Uterus (tissue), 4 donors: ENCODE results near the gene ISL1. TPM values are rescaled to one million over a fixed set of nuclear protein-coding genes. Genes with fewer than 3 reads are reported as not detected.

Experiments used
- DNase-seq, 2 donors: peaks; one replicate each; pipeline ENCODE4 v3.0.0-alpha.2; 2019 to 2020
- H3K27ac ChIP-seq, 2 donors: fragments of 200-600 bp; sonication (generic); 1 replicate in 1 of 2; 2 replicates in 1 of 2; pipeline ENCODE4 v1.5.1; 2016 to 2018
- H3K27me3 ChIP-seq, 2 donors: fragments of 200-600 bp; sonication (generic); one replicate each; pipeline ENCODE4 v1.5.1; 2018 to 2019; ENCODE audit warnings: control low read depth in 1 of 2
- H3K36me3 ChIP-seq, 2 donors: fragments of 200-600 bp; sonication (generic); one replicate each; pipeline ENCODE4 v1.5.1; 2019; ENCODE audit warnings: control low read depth in 1 of 2
- H3K4me1 ChIP-seq, 2 donors: fragments of 200-600 bp; sonication (generic); one replicate each; pipeline ENCODE4 v1.5.1; 2018 to 2019; ENCODE audit warnings: control low read depth in 1 of 2
- H3K4me3 ChIP-seq, 2 donors: fragments of 200-600 bp; sonication (generic); 1 replicate in 1 of 2; 2 replicates in 1 of 2; pipeline ENCODE4 v1.5.1; 2018 to 2019; ENCODE audit warnings: mild to moderate bottlenecking in 1 of 2
- H3K9me3 ChIP-seq, 2 donors: fragments of 200-600 bp; sonication (generic); one replicate each; pipeline ENCODE4 v1.5.1; 2019; ENCODE audit warnings: control low read depth in 1 of 2
- POLR2A ChIP-seq, 2 donors: fragments of 450-650 bp; IDR thresholded peaks; one replicate each; pipeline ENCODE4 v1.6.1; 2016; ENCODE audit warnings: antibody characterized with exemption in 2 of 2, mild to moderate bottlenecking in 1 of 2, moderate library complexity in 1 of 2
- intact Hi-C: fragments of 100-400 bp; cut with DNase I; formaldehyde crosslinking; loops from one replicate; pipeline ENCODE4 v1.15.1; 2023; ENCODE audit warnings: low total_unique reads
- total RNA-seq, 4 donors: library from RNA; depleted of rRNA in 3 of 4; stranded (reverse); fragments of >200 nt in 3 of 4; gene quantifications; one replicate each; pipeline versions ENCODE4 v1.1.0 to v1.2.4, GENCODE V29; 2014 to 2023
- TF ChIP-seq, protein P1 (sequence below), 4 experiments: fragments of 200-600 bp in 2 of 4; fragments of 450-650 bp in 2 of 4; sonication (generic) in 2 of 4; IDR thresholded peaks; one replicate each; pipeline ENCODE4 v1.5.1; 2016 to 2019; ENCODE audit warnings: antibody characterized with exemption in 4 of 4, mild to moderate bottlenecking in 2 of 4, moderate library complexity in 1 of 4
- donor health status: DM: yes; HTN: yes; CAD: no.

ISL1 gene
- total RNA-seq, 4 donors from 2014 or later: 0.24 to 2.7 TPM; not detected in 2

DNA sequence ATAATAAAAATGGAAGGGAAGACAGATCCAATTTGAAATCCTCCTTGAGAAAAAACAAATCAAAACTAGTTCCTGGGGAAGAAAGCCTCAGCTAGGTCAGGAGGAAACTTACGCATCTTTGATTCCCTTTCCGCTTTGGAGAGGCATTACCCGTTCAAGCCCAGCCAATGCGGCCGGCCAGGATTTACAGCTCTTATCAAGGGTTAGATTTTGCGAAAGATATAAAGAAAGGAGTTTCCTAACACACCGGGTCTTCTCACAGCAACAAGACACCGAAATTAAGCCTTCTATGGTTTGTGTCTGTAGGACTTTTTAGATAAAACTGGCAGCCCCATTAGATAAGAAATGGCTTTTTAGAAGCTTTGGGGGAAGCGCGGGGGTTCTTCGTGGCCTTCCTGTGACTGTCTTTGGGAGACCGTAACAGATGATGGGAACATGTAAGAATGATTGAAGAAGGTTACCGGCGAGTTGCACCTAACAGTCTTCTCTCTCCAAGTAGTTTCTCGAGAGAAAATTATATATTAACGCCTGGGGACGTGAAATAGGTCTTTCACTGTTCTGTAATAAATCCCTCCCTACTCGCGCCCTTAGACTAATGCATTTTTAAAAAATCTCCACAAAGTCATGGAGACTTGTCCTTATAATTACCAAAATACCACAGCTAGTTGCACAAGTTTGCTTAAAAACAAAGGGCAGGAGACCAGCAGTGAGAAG is 1.3 kb upstream of the ISL1 start:
- TF ChIP-seq, protein P1, sequence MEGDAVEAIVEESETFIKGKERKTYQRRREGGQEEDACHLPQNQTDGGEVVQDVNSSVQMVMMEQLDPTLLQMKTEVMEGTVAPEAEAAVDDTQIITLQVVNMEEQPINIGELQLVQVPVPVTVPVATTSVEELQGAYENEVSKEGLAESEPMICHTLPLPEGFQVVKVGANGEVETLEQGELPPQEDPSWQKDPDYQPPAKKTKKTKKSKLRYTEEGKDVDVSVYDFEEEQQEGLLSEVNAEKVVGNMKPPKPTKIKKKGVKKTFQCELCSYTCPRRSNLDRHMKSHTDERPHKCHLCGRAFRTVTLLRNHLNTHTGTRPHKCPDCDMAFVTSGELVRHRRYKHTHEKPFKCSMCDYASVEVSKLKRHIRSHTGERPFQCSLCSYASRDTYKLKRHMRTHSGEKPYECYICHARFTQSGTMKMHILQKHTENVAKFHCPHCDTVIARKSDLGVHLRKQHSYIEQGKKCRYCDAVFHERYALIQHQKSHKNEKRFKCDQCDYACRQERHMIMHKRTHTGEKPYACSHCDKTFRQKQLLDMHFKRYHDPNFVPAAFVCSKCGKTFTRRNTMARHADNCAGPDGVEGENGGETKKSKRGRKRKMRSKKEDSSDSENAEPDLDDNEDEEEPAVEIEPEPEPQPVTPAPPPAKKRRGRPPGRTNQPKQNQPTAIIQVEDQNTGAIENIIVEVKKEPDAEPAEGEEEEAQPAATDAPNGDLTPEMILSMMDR (IDR thresholded peaks at IDR 0.05): no peak
- TF ChIP-seq POLR2A (IDR thresholded peaks at IDR 0.05): no peak
- no peak overlapping the region for H3K4me3 ChIP-seq
- intact Hi-C loops: no loop called here
- DNase-seq: no peak
- no peak overlapping the region for H3K27ac ChIP-seq
- no peaks in the 10 kb centered on the region for H3K36me3 ChIP-seq
- H3K9me3 ChIP-seq: no peaks in the 10 kb centered on the region
- peaks cover 0 to 12% of the 10 kb centered on the region in 2 donors for H3K4me1 ChIP-seq
- H3K27me3 ChIP-seq: peaks cover 0 to 86% of the 10 kb centered on the region in 2 donors

DNA sequence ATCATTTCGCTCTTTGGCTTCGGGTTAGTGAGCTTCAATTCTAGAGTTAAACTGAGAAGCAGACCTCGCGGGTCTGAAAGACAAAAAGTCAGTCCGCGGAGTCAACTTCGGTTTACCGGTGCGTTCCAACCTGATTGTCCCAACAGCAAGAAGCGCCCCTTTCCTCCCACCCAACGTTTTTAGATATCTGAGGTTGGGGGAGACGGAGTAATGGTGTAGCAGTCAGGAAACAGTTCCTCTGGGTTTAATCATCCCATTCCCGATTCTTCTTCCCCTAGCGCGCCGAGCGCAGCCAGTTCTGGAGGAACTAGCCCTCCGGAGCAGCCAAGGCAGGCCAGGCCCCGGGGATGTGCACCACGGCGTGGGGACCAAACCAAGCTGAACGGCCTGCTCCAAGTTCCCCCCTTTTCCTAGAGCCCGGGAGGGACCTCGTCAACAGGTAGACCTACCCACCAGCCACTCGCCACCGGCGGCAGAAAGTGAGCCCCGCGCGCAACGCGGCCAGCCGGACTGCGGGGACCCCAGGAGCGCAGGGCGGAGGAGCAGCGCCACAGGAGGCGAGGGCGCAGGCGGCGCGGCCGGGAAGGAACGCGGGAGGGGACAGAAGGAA is 622 bp upstream of the ISL1 start:
- peaks cover 0 to 86% of the 10 kb centered on the region in 2 donors for H3K27me3 ChIP-seq
- peak overlapping the region in 1 of 2 donors; percentile 58 for H3K27ac ChIP-seq
- H3K9me3 ChIP-seq: no peaks in the 10 kb centered on the region
- H3K4me1 ChIP-seq: peaks cover 0 to 12% of the 10 kb centered on the region in 2 donors
- intact Hi-C loops: no loop called here
- no peaks in the 10 kb centered on the region for H3K36me3 ChIP-seq
- TF ChIP-seq, protein P1 (IDR thresholded peaks at IDR 0.05): no peak
- no peak for TF ChIP-seq POLR2A (IDR thresholded peaks at IDR 0.05)
- H3K4me3 ChIP-seq: peak overlapping the region in 1 of 2 donors; percentile 2
- DNase-seq: no peak

DNA sequence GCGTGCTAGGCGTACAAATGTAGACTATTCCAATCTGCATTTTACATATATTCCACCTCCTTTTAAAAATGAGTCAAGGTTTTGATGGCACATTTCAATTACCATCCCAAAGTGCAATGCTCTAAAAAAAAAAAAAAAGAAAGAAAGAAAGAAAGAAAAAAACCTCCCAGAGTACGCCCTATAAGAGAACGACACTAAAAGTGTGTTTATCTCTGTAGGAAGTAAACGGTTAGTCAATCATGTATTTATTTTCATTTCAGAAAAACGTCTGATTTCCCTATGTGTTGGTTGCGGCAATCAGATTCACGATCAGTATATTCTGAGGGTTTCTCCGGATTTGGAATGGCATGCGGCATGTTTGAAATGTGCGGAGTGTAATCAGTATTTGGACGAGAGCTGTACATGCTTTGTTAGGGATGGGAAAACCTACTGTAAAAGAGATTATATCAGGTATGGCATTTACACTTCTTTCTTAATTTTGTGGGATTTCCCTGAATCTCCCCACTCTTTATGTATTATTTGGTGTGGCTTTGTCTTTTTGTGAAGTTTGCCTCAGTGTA is 1.1 kb downstream of the ISL1 start:
- Histone ChIP-seq H3K4me3 (no peak overlapping the region), H3K36me3 (no peaks in the 10 kb centered on the region), H3K9me3 (no peaks in the 10 kb centered on the region), H3K4me1 (peaks cover 0 to 5% of the 10 kb centered on the region in 2 donors), H3K27me3 (peaks cover 0 to 78% of the 10 kb centered on the region in 2 donors), H3K27ac (no peak overlapping the region)
- DNase-seq: no peak
- intact Hi-C loops: no loop called here
- TF ChIP-seq POLR2A (IDR thresholded peaks at IDR 0.05): no peak
- TF ChIP-seq, protein P1 (IDR thresholded peaks at IDR 0.05): no peak

DNA sequence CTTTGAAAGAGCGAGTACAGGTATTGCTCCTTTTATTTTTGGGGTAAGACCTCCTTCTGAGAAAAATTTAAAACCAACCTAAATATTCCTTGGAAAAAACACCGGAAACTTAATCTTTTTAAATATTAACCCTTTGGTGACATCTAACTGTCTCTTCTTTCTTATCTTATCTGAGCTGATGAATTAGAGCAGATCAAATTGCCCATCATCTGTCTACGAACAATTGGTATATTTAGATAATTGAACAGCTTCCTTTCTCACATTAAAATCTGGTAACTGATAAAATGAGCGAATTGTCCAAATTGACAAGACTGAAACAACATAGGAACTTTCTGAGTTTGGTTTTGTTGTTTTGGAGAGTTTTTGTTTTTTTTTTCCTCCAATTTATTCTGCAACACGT is 2.0 kb downstream of the ISL1 start:
- no peak overlapping the region for H3K4me3 ChIP-seq
- TF ChIP-seq, protein P1 (IDR thresholded peaks at IDR 0.05): no peak
- TF ChIP-seq POLR2A (IDR thresholded peaks at IDR 0.05): no peak
- no peaks in the 10 kb centered on the region for H3K9me3 ChIP-seq
- peaks cover 0 to 70% of the 10 kb centered on the region in 2 donors for H3K27me3 ChIP-seq
- no peak for DNase-seq
- intact Hi-C loops: no loop called here
- H3K36me3 ChIP-seq: no peaks in the 10 kb centered on the region
- no peak overlapping the region for H3K27ac ChIP-seq
- H3K4me1 ChIP-seq: peaks cover 0 to 5% of the 10 kb centered on the region in 2 donors
